Gastroesophageal sphincter (tissue), 4 donors: ENCODE results near the gene IL31. TPM values are rescaled to one million over a fixed set of nuclear protein-coding genes. Genes with fewer than 3 reads are reported as not detected.

ENCODE experiments used
- ATAC-seq: fragments of 150-250 bp; one replicate; pipeline ENCODE4 v1.9.1; 2016; ENCODE audit warnings: mild to moderate bottlenecking, moderate library complexity
- H3K27ac ChIP-seq, 4 donors: fragments of 200-600 bp; sonication (generic) in 3 of 4; 1 replicate in 3 of 4; 2 replicates in 1 of 4; pipeline ENCODE4 v1.5.1; 2016 to 2019
- H3K27me3 ChIP-seq: fragments of 200-600 bp; sonication (generic); one replicate; pipeline ENCODE4 v1.5.1; 2019
- H3K36me3 ChIP-seq, 2 donors: fragments of 200-600 bp; sonication (generic); one replicate each; pipeline ENCODE4 v1.5.1; 2019; ENCODE audit warnings: control low read depth in 1 of 2
- H3K4me1 ChIP-seq, 3 donors: fragments of 200-600 bp; sonication (generic); 1 replicate in 2 of 3; 2 replicates in 1 of 3; pipeline ENCODE4 v1.5.1; 2016 to 2019; ENCODE audit warnings: control low read depth in 2 of 3
- H3K4me3 ChIP-seq, 2 donors: fragments of 200-600 bp; sonication (generic); one replicate each; pipeline ENCODE4 v1.5.1; 2019; ENCODE audit warnings: mild to moderate bottlenecking in 1 of 2, moderate library complexity in 1 of 2
- H3K9me3 ChIP-seq, 3 donors: fragments of 200-600 bp; sonication (generic); one replicate each; pipeline ENCODE4 v1.5.1; 2017 to 2019; ENCODE audit warnings: control low read depth in 2 of 3
- EP300 ChIP-seq: sonication (generic); formaldehyde crosslinking; IDR thresholded peaks from one replicate; pipeline ENCODE4 v1.6.1; 2017; ENCODE audit warnings: antibody characterized with exemption, mild to moderate bottlenecking
- POLR2A ChIP-seq, 2 donors: fragments of 450-650 bp; IDR thresholded peaks; one replicate each; pipeline ENCODE4 v1.6.1; 2017; ENCODE audit warnings: antibody characterized with exemption in 2 of 2, mild to moderate bottlenecking in 2 of 2, moderate library complexity in 1 of 2
- POLR2AphosphoS5 ChIP-seq: sonication (generic); formaldehyde crosslinking; IDR thresholded peaks from one replicate; pipeline ENCODE4 v1.6.1; 2017; ENCODE audit warnings: antibody characterized with exemption
- WGBS, 2 donors: methylation state at CpG; one replicate each; pipeline ENCODE4 v1.1.5; 2018; ENCODE audit warnings: low coverage in 1 of 2; 5-methylcytosine and 5-hydroxymethylcytosine counted together
- total RNA-seq, 4 donors: library from RNA; depleted of rRNA; stranded (reverse); fragments of >200 nt; gene quantifications; one replicate each; pipeline ENCODE4 v1.1.0, GENCODE V29; 2016
- TF ChIP-seq, protein P1 (sequence below), 4 experiments: fragments of 200-600 bp in 2 of 4; fragments of 450-650 bp in 2 of 4; sonication (generic) in 1 of 4; IDR thresholded peaks; one replicate each; pipeline ENCODE4 v1.5.1; 2017 to 2019; ENCODE audit warnings: antibody characterized with exemption in 4 of 4, mild to moderate bottlenecking in 2 of 4, moderate library complexity in 2 of 4

IL31 gene
- total RNA-seq, 4 donors from 2014 or later: not detected

DNA sequence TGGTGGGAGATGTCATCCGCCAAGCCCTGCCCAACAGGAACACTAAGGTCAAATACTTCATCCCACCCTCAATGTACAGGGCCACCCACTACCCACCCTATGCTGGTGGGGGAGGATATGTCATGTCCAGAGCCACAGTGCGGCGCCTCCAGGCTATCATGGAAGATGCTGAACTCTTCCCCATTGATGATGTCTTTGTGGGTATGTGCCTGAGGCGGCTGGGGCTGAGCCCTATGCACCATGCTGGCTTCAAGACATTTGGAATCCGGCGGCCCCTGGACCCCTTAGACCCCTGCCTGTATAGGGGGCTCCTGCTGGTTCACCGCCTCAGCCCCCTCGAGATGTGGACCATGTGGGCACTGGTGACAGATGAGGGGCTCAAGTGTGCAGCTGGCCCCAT, 33.0 kb upstream of the IL31 start:
- peaks cover 38% of the 10 kb centered on the region for H3K27me3 ChIP-seq
- no peak for ATAC-seq
- WGBS, 2 donors: 100% methylated on average over 2 of the region's 8 CpGs; no CpG with 5 or more reads in 1 of the 2 donors
- H3K27ac ChIP-seq: no peak overlapping the region
- no peak overlapping the region for H3K4me3 ChIP-seq
- TF ChIP-seq POLR2AphosphoS5: no peak
- TF ChIP-seq, protein P1, sequence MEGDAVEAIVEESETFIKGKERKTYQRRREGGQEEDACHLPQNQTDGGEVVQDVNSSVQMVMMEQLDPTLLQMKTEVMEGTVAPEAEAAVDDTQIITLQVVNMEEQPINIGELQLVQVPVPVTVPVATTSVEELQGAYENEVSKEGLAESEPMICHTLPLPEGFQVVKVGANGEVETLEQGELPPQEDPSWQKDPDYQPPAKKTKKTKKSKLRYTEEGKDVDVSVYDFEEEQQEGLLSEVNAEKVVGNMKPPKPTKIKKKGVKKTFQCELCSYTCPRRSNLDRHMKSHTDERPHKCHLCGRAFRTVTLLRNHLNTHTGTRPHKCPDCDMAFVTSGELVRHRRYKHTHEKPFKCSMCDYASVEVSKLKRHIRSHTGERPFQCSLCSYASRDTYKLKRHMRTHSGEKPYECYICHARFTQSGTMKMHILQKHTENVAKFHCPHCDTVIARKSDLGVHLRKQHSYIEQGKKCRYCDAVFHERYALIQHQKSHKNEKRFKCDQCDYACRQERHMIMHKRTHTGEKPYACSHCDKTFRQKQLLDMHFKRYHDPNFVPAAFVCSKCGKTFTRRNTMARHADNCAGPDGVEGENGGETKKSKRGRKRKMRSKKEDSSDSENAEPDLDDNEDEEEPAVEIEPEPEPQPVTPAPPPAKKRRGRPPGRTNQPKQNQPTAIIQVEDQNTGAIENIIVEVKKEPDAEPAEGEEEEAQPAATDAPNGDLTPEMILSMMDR (IDR thresholded peaks at IDR 0.05): no peak
- TF ChIP-seq EP300: no peak
- TF ChIP-seq POLR2A (IDR thresholded peaks at IDR 0.05): no peak
- H3K9me3 ChIP-seq: no peaks in the 10 kb centered on the region
- H3K36me3 ChIP-seq: peaks cover 0 to 55% of the 10 kb centered on the region in 2 donors
- H3K4me1 ChIP-seq: peaks cover 0 to 34% (median 11%) of the 10 kb centered on the region in 3 donors

DNA sequence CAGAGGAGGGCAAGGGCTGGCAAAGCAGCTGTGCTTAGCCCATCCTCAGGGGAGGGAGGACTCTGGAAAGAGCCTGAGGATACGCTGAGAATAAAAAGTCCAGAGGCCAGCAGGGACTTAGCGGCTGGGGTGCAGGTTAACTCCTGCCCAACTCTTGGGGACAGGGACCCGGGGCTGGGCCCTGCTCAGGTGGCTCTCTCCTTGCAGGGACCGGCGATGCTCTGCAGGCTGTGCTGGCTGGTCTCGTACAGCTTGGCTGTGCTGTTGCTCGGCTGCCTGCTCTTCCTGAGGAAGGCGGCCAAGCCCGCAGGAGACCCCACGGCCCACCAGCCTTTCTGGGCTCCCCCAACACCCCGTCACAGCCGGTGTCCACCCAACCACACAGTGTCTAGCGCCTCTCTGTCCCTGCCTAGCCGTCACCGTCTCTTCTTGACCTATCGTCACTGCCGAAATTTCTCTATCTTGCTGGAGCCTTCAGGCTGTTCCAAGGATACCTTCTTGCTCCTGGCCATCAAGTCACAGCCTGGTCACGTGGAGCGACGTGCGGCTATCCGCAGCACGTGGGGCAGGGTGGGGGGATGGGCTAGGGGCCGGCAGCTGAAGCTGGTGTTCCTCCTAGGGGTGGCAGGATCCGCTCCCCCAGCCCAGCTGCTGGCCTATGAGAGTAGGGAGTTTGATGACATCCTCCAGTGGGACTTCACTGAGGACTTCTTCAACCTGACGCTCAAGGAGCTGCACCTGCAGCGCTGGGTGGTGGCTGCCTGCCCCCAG, 32.3 kb upstream of the IL31 start:
- Histone ChIP-seq H3K27ac (no peak overlapping the region), H3K4me1 (peaks cover 0 to 34% (median 11%) of the 10 kb centered on the region in 3 donors), H3K4me3 (no peak overlapping the region), H3K36me3 (peaks cover 0 to 48% of the 10 kb centered on the region in 2 donors), H3K9me3 (no peaks in the 10 kb centered on the region), H3K27me3 (peaks cover 45% of the 10 kb centered on the region)
- 65% methylated on average over 9 of the region's 27 CpGs; no CpG with 5 or more reads in 1 of the 2 donors for WGBS, 2 donors
- TF ChIP-seq, protein P1 (IDR thresholded peaks at IDR 0.05): no peak
- TF ChIP-seq EP300 (no peak), POLR2A (IDR thresholded peaks at IDR 0.05) (no peak)
- no peak for ATAC-seq

DNA sequence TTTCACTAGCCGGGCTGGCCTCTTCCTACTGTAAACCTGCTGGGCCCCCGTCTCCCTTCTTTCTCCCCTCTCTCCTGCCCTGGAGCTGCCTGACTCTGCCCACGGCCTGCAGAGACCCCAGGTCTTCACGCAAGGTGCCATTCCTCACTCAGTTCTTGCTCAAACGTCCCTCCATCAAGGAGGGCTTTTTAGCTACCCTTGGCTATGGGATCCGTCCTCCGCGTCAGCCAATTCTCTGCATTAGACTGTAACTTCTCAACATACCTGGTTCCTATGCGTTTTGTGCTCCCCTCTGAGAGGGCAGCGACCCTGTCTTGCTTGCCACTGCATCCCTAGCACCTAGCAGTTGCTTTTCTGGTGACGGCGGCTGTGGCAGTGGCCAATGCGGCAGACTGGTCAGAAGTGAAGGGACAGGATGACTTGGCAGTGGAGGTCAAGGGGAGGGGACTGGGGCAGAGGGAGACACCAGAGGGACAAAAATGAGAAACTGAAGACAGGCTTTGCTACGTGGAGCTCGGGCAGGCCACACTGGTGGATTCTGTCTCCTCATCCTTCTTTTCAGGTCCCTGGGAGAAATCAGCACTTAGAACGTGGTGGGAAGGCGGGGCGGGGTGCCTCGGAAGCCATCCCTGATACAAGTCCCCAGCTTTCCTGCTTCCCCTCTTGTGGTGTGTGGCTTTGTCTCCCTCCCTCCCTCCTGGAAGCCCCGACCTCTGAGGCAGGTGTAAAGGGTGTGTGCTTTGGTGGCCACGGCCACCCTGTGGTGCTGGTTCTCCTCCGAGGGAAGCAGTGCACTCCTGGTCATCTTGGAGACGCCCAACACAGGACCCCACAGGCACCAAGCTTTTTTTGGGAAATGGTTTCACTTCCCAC, 31.3 kb upstream of the IL31 start:
- no peak for TF ChIP-seq EP300
- no peak for TF ChIP-seq POLR2AphosphoS5
- TF ChIP-seq, protein P1 (IDR thresholded peaks at IDR 0.05): no peak
- no peak for TF ChIP-seq POLR2A (IDR thresholded peaks at IDR 0.05)
- 48 to 65% methylated on average over 2 to 14 of the region's 23 CpGs for WGBS, 2 donors
- peaks cover 0 to 34% (median 11%) of the 10 kb centered on the region in 3 donors for H3K4me1 ChIP-seq
- H3K36me3 ChIP-seq: peaks cover 0 to 38% of the 10 kb centered on the region in 2 donors
- H3K27me3 ChIP-seq: peaks cover 55% of the 10 kb centered on the region
- no peak for ATAC-seq
- H3K9me3 ChIP-seq: no peaks in the 10 kb centered on the region
- H3K4me3 ChIP-seq: no peak overlapping the region
- H3K27ac ChIP-seq: no peak overlapping the region

DNA sequence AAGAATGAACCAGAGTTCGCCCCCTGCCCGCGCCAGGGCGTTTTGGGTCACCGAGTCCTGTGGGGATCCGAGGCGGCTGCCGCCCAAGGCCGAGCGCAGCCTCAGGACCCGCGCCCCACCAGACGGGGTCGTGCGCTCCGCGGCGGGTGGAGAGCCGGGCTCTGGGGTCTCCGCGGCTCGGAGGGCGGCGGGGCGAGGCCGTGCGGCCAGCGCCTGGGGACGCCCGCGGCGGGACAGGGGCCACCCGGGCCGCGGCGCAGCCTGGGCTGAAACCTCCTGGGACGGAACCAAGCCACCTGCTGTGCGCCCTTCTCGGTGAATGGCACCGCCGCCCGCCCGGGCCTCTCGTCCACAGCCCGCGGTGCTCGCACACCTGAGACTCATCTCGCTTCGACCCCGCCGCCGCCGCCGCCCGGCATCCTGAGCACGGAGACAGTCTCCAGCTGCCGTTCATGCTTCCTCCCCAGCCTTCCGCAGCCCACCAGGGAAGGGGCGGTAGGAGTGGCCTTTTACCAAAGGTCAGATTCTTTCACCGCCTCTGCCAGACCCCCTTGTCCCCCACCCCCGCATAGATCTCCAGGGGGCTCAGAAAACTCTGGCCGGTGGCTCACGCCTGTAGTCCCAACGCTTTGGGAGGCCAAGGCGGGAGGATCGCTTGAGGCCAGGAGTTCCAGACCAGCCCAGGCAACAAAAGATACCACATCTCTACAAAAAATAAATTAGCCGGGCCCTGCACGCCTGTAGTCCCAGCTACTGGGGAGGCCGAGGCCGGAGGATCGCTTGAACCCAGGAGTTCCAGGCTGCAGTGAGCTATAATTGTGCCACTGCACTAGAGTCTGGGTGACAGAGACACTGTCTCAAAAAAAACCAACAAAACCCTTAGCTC, 30.4 kb upstream of the IL31 start:
- Histone ChIP-seq H3K4me1 (peaks cover 0 to 34% (median 11%) of the 10 kb centered on the region in 3 donors), H3K4me3 (peak overlapping the region; percentile 38 to 64), H3K27me3 (peaks cover 64% of the 10 kb centered on the region), H3K36me3 (peaks cover 0 to 29% of the 10 kb centered on the region in 2 donors), H3K27ac (no peak overlapping the region), H3K9me3 (no peaks in the 10 kb centered on the region)
- TF ChIP-seq POLR2A (IDR thresholded peaks at IDR 0.05): no peak
- no peak for TF ChIP-seq POLR2AphosphoS5
- TF ChIP-seq EP300: no peak
- TF ChIP-seq, protein P1 (IDR thresholded peaks at IDR 0.05): no peak
- 50% methylated on average over 2 of the region's 71 CpGs; no CpG with 5 or more reads in 1 of the 2 donors for WGBS, 2 donors
- ATAC-seq: no peak
